H9 (cell line): ENCODE measurements around the gene MSI2. TPM values are rescaled to one million over a fixed set of nuclear protein-coding genes. Genes with fewer than 3 reads are reported as not detected.

Experiments
- DNase-seq: peaks from one replicate; pipeline ENCODE4 v3.0.0-alpha.2; 2017
- H2AFZ ChIP-seq: one replicate; pipeline ENCODE4 v1.6.1; 2013; ENCODE audit warnings: mild to moderate bottlenecking, low read length, control low read depth, moderate library complexity
- H2AK5ac ChIP-seq: 2 replicates; pipeline ENCODE4 v1.6.1; 2013; ENCODE audit warnings: low read length, control low read depth, mixed read lengths; ENCODE audit not compliant: insufficient read length
- H2BK120ac ChIP-seq: one replicate; pipeline ENCODE4 v1.6.1; 2013; ENCODE audit warnings: low read depth, mild to moderate bottlenecking, low read length, control low read depth, inconsistent platforms; ENCODE audit not compliant: poor library complexity, severe bottlenecking
- H2BK12ac ChIP-seq: 2 replicates; pipeline ENCODE4 v1.6.1; 2013; ENCODE audit warnings: low read length, control low read depth, mixed read lengths, low read depth; ENCODE audit not compliant: insufficient read length
- H2BK15ac ChIP-seq: 2 replicates; pipeline ENCODE4 v1.6.1; 2013; ENCODE audit warnings: low read depth, low read length, control low read depth
- H2BK20ac ChIP-seq: one replicate; pipeline ENCODE4 v1.6.1; 2013; ENCODE audit warnings: low read depth, mild to moderate bottlenecking, low read length, control low read depth, inconsistent platforms; ENCODE audit not compliant: poor library complexity, severe bottlenecking
- H2BK5ac ChIP-seq: 2 replicates; pipeline ENCODE4 v1.6.1; 2013; ENCODE audit warnings: low read length, control low read depth, mixed read lengths; ENCODE audit not compliant: insufficient read length
- H3K14ac ChIP-seq: 2 replicates; pipeline ENCODE4 v1.6.1; 2013; ENCODE audit warnings: low read length, control low read depth; ENCODE audit not compliant: insufficient read depth
- H3K18ac ChIP-seq: 2 replicates; pipeline ENCODE4 v1.6.1; 2013; ENCODE audit warnings: low read depth, mild to moderate bottlenecking, mixed read lengths, low read length, control low read depth; ENCODE audit not compliant: insufficient read length
- H3K23ac ChIP-seq: 2 replicates; pipeline ENCODE4 v1.6.1; 2013; ENCODE audit warnings: low read length, control low read depth, mixed read lengths, low read depth; ENCODE audit not compliant: insufficient read length
- H3K23me2 ChIP-seq: 2 replicates; pipeline ENCODE4 v1.6.1; 2013; ENCODE audit warnings: low read depth, mild to moderate bottlenecking, mixed read lengths, low read length, control low read depth; ENCODE audit not compliant: insufficient read length, poor library complexity, severe bottlenecking
- H3K27ac ChIP-seq: 2 replicates; pipeline ENCODE4 v1.5.1; 2013; ENCODE audit warnings: low read length, control low read depth, mixed read lengths, low read depth; ENCODE audit not compliant: insufficient read length
- H3K27me3 ChIP-seq: 2 replicates; pipeline ENCODE4 v1.6.1; 2013; ENCODE audit warnings: low read length, control low read depth, inconsistent platforms; ENCODE audit not compliant: insufficient read depth
- H3K4ac ChIP-seq: 2 replicates; pipeline ENCODE4 v1.6.1; 2013; ENCODE audit warnings: low read depth, mild to moderate bottlenecking, control low read depth, inconsistent platforms, low read length, moderate library complexity
- H3K4me1 ChIP-seq: 2 replicates; pipeline ENCODE4 v1.6.1; 2013; ENCODE audit warnings: low read length, control low read depth, inconsistent platforms; ENCODE audit not compliant: insufficient read depth
- H3K4me2 ChIP-seq: 2 replicates; pipeline ENCODE4 v1.6.1; 2013; ENCODE audit warnings: low read length, control low read depth, mixed read lengths; ENCODE audit not compliant: insufficient read length, insufficient read depth
- H3K56ac ChIP-seq: 2 replicates; pipeline ENCODE4 v1.6.1; 2013; ENCODE audit warnings: low read depth, mild to moderate bottlenecking, mixed read lengths, low read length, control low read depth; ENCODE audit not compliant: insufficient read length
- H3K79me1 ChIP-seq: 2 replicates; pipeline ENCODE4 v1.6.1; 2013; ENCODE audit warnings: low read depth, mild to moderate bottlenecking, moderate library complexity, low read length, control low read depth, inconsistent platforms; ENCODE audit not compliant: insufficient read depth, poor library complexity, severe bottlenecking
- H3K79me2 ChIP-seq: 2 replicates; pipeline ENCODE4 v1.6.1; 2013; ENCODE audit warnings: low read length, control low read depth, inconsistent platforms; ENCODE audit not compliant: insufficient read depth
- H3K9ac ChIP-seq: 2 replicates; pipeline ENCODE4 v1.6.1; 2013; ENCODE audit warnings: low read length, control low read depth, mixed read lengths; ENCODE audit not compliant: insufficient read length; ENCODE audit errors: extremely low read depth
- H3K9me3 ChIP-seq: one replicate; pipeline ENCODE4 v1.6.1; 2013; ENCODE audit warnings: low read depth, low read length, inconsistent platforms; ENCODE audit not compliant: control insufficient read depth
- H3T11ph ChIP-seq: one replicate; pipeline ENCODE4 v1.6.1; 2013; ENCODE audit warnings: mild to moderate bottlenecking, low read length, control low read depth, inconsistent platforms
- H4K20me1 ChIP-seq: one replicate; pipeline ENCODE4 v1.6.1; 2013; ENCODE audit not compliant: control insufficient read depth, insufficient read length, insufficient read depth
- H4K5ac ChIP-seq: 2 replicates; pipeline ENCODE4 v1.6.1; 2013; ENCODE audit warnings: low read depth, mild to moderate bottlenecking, mixed read lengths, low read length, control low read depth; ENCODE audit not compliant: insufficient read length
- H4K8ac ChIP-seq: replicated peaks from 2 replicates; pipeline ENCODE4 v1.6.1; 2013; ENCODE audit warnings: low read length, control low read depth, mixed read lengths, low read depth; ENCODE audit not compliant: insufficient read length
- H4K91ac ChIP-seq: 2 replicates; pipeline ENCODE4 v1.6.1; 2013; ENCODE audit warnings: low read depth, mild to moderate bottlenecking, moderate library complexity, mixed read lengths, low read length, control low read depth; ENCODE audit not compliant: insufficient read length
- H3K27ac Mint-ChIP-seq, 3 experiments: 2 replicates in 2 of 3; 3 replicates in 1 of 3; pipeline ENCODE4 v1.8.0; 2020 to 2021; ENCODE audit warnings: mixed read lengths in 3 of 3, mild to moderate bottlenecking in 1 of 3, moderate library complexity in 1 of 3
- H3K27me3 Mint-ChIP-seq: 2 replicates; pipeline ENCODE4 v1.8.0; 2021; ENCODE audit warnings: low read depth, mild to moderate bottlenecking, moderate library complexity, mixed read lengths
- H3K36me3 Mint-ChIP-seq, 3 experiments: 2 replicates in 2 of 3; 3 replicates in 1 of 3; pipeline ENCODE4 v1.8.0; 2020 to 2021; ENCODE audit warnings: low read depth in 3 of 3, mixed read lengths in 3 of 3; ENCODE audit not compliant: insufficient read depth in 1 of 3
- H3K4me1 Mint-ChIP-seq, 2 experiments: 2 replicates each; pipeline ENCODE4 v1.8.0; 2020; ENCODE audit warnings: mixed read lengths in 2 of 2
- H3K4me3 Mint-ChIP-seq, 2 experiments: 2 replicates in 1 of 2; 3 replicates in 1 of 2; pipeline ENCODE4 v1.8.0; 2020 to 2021; ENCODE audit warnings: mild to moderate bottlenecking in 2 of 2, mixed read lengths in 2 of 2, moderate library complexity in 1 of 2
- H3K9me3 Mint-ChIP-seq, 2 experiments: 2 replicates in 1 of 2; 3 replicates in 1 of 2; pipeline ENCODE4 v1.8.0; 2020; ENCODE audit warnings: mild to moderate bottlenecking in 2 of 2, mixed read lengths in 2 of 2, moderate library complexity in 1 of 2
- CTCF ChIP-seq: fragments of 200-600 bp; sonication (generic); conservative IDR thresholded peaks from 3 replicates; pipeline ENCODE4 v1.8.0; 2021; ENCODE audit warnings: antibody characterized with exemption, mild to moderate bottlenecking
- WGBS: extraction: QIAGEN DNeasy Blood & Tissue Kit; methylation state at CpG from one replicate; pipeline ENCODE4 v1.1.7; 2013; ENCODE audit warnings: missing lambda C conversion rate, low lambda C conversion rate, mixed read lengths; ENCODE audit not compliant: insufficient read length; ENCODE audit errors: extremely low coverage; 5-methylcytosine and 5-hydroxymethylcytosine counted together
- total RNA-seq: library from RNA; stranded (reverse); gene quantifications from 2 replicates; pipeline ENCODE4 v1.2.1, GENCODE V29; 2021

MSI2 gene
- total RNA-seq, 1 experiment from 2014 or later, result 98.5 TPM

DNA sequence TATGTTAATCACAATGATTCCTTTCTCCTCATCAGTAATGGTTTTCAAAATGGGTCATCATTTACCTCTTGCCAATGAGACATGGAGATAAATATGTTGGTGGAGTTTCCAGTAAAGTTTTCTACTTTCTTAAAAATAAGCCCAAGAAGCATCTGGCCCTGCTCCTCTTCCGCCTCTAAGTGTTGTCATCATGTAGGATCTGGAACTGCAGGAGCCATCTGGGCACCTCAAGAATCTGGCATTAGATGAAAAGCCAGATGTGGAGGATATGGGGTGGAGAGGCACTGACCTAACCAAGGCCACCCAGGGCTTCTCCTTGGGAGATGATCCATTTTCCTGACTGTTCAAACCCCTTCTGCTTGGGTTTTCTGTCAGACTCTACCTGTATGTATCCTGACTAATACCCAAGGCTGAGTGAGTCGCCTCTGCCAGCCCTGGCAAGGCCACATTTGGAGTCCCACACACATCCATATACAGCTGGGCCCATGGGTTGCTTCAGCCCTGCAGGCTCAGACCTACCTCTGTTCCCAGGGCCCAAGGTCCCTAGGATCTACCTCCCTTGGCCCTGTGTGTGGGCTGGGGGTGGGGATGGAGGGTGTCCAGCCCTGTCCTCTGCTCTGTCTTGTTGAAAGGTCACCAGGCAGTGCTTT is 464.2 kb downstream of the MSI2 start:
- no peaks in the 10 kb centered on the region for H3K79me1 ChIP-seq
- Mint-ChIP-seq H3K36me3 (no peaks in the 10 kb centered on the region), H3K27ac (no peak overlapping the region), H3K4me3 (no peak overlapping the region), H3K4me1 (0 out of 4 replicates have a peak, but pooled peaks cover 0 to 5% of the 10 kb centered on the region in 2 experiments), H3K9me3 (no peaks in the 10 kb centered on the region), H3K27me3 (peaks cover 39% of the 10 kb centered on the region)
- no peak overlapping the region for H3K9ac ChIP-seq
- DNase-seq, result no peak
- H3K23ac ChIP-seq, result no peak overlapping the region
- H3K79me2 ChIP-seq, result no peaks in the 10 kb centered on the region
- H4K91ac ChIP-seq, result no peak overlapping the region
- no peak overlapping the region for H2BK12ac ChIP-seq
- no peak overlapping the region for H3K56ac ChIP-seq
- H3K18ac ChIP-seq, result no peak overlapping the region
- H3K27me3 ChIP-seq, result no peaks in the 10 kb centered on the region
- H4K5ac ChIP-seq, result no peak overlapping the region
- no peaks in the 10 kb centered on the region for H3K4me1 ChIP-seq
- H2BK120ac ChIP-seq, result no peak overlapping the region
- H2BK5ac ChIP-seq, result no peak overlapping the region
- no peak overlapping the region for H3T11ph ChIP-seq
- no peak overlapping the region for H4K8ac ChIP-seq
- H3K23me2 ChIP-seq, result no peaks in the 10 kb centered on the region
- no peak overlapping the region for H3K4ac ChIP-seq
- no peak for TF ChIP-seq CTCF
- H3K14ac ChIP-seq, result no peak overlapping the region; the same call in 1 of the 2 replicates
- no peak overlapping the region for H3K27ac ChIP-seq
- no peaks in the 10 kb centered on the region for H4K20me1 ChIP-seq
- H2BK20ac ChIP-seq, result no peak overlapping the region
- WGBS, result no CpG with 5 or more reads among the region's 2 CpGs
- no peak overlapping the region for H2AFZ ChIP-seq
- H2BK15ac ChIP-seq, result no peak overlapping the region
- no peak overlapping the region for H3K4me2 ChIP-seq
- no peaks in the 10 kb centered on the region for H3K9me3 ChIP-seq
- no peak overlapping the region for H2AK5ac ChIP-seq
